Mesenchymal stem cell (in vitro differentiated cells and primary cell): ENCODE measurements around the gene OR11H1. TPM values are rescaled to one million over a fixed set of nuclear protein-coding genes. Genes with fewer than 3 reads are reported as not detected.
"Not testable (repeated sequence)": the region's sequence is repeated elsewhere in the genome, so short reads cannot be mapped to it uniquely, and the experiment has no call there.

Experiments
- DNase-seq: peaks from one replicate; pipeline ENCODE4 v3.0.0-alpha.2; 2013
- H2AFZ ChIP-seq: one replicate; pipeline ENCODE4 v1.6.1; 2013; ENCODE audit warnings: low read depth, mild to moderate bottlenecking, control low read depth, inconsistent platforms, low read length, moderate library complexity
- H2AK5ac ChIP-seq: 2 replicates; pipeline ENCODE4 v1.6.1; 2013; ENCODE audit warnings: low read length, moderate library complexity, mild to moderate bottlenecking, inconsistent platforms; ENCODE audit not compliant: severe bottlenecking
- H2BK120ac ChIP-seq: one replicate; pipeline ENCODE4 v1.6.1; 2013; ENCODE audit warnings: low read depth, mild to moderate bottlenecking, inconsistent platforms, low read length, moderate library complexity
- H2BK12ac ChIP-seq, 2 experiments: one replicate each; pipeline ENCODE4 v1.6.1; 2013; ENCODE audit warnings: inconsistent platforms in 2 of 2, low read length in 2 of 2, mild to moderate bottlenecking in 2 of 2, moderate library complexity in 2 of 2, control low read depth in 1 of 2
- H2BK15ac ChIP-seq: one replicate; pipeline ENCODE4 v1.6.1; 2013; ENCODE audit warnings: mild to moderate bottlenecking, low read depth, inconsistent platforms; ENCODE audit not compliant: poor library complexity, severe bottlenecking
- H2BK5ac ChIP-seq: 2 replicates; pipeline ENCODE4 v1.6.1; 2013; ENCODE audit warnings: low read depth, mild to moderate bottlenecking, low read length, control low read depth, inconsistent platforms; ENCODE audit not compliant: poor library complexity, severe bottlenecking
- H3K14ac ChIP-seq, 2 experiments: one replicate each; pipeline ENCODE4 v1.6.1; 2013; ENCODE audit warnings: inconsistent platforms in 2 of 2, low read length in 2 of 2, control low read depth in 1 of 2, mild to moderate bottlenecking in 1 of 2, moderate library complexity in 1 of 2
- H3K18ac ChIP-seq, 2 experiments: one replicate each; pipeline ENCODE4 v1.6.1; 2013; ENCODE audit warnings: inconsistent platforms in 2 of 2, low read length in 2 of 2, control low read depth in 1 of 2, low read depth in 1 of 2, mild to moderate bottlenecking in 1 of 2
- H3K23ac ChIP-seq, 2 experiments: one replicate each; pipeline ENCODE4 v1.6.1; 2013; ENCODE audit warnings: inconsistent platforms in 2 of 2, low read length in 2 of 2, mild to moderate bottlenecking in 2 of 2, moderate library complexity in 2 of 2, control low read depth in 1 of 2
- H3K27ac ChIP-seq: 2 replicates; pipeline ENCODE4 v1.5.1; 2013; ENCODE audit warnings: mild to moderate bottlenecking, moderate library complexity, low read length, control low read depth, inconsistent platforms; ENCODE audit not compliant: poor library complexity, severe bottlenecking
- H3K27me3 ChIP-seq, 2 experiments: 2 replicates each; pipeline versions ENCODE4 v1.6.1 to v1.7.0; 2013; ENCODE audit warnings: low read length in 2 of 2, mild to moderate bottlenecking in 2 of 2, moderate library complexity in 2 of 2, control low read depth in 1 of 2, inconsistent platforms in 1 of 2; ENCODE audit not compliant: control insufficient read depth in 1 of 2, insufficient read depth in 1 of 2
- H3K36me3 ChIP-seq, 2 experiments: 2 replicates each; pipeline versions ENCODE4 v1.6.1 to v1.7.0; 2013; ENCODE audit warnings: low read length in 2 of 2, control low read depth in 1 of 2, inconsistent platforms in 1 of 2, low read depth in 1 of 2, mild to moderate bottlenecking in 1 of 2; ENCODE audit not compliant: insufficient read depth in 2 of 2, control insufficient read depth in 1 of 2
- H3K4ac ChIP-seq, 2 experiments: one replicate each; pipeline ENCODE4 v1.6.1; 2013; ENCODE audit warnings: inconsistent platforms in 2 of 2, low read length in 2 of 2, mild to moderate bottlenecking in 2 of 2, moderate library complexity in 2 of 2, control low read depth in 1 of 2, low read depth in 1 of 2
- H3K4me1 ChIP-seq: 2 replicates; pipeline ENCODE4 v1.6.1; 2013; ENCODE audit warnings: low read depth, low read length, control low read depth; ENCODE audit not compliant: control insufficient read depth, insufficient read depth
- H3K4me2 ChIP-seq: 2 replicates; pipeline ENCODE4 v1.6.1; 2013; ENCODE audit warnings: low read length, mild to moderate bottlenecking, inconsistent platforms; ENCODE audit not compliant: poor library complexity, severe bottlenecking
- H3K4me3 ChIP-seq, 2 experiments: 2 replicates each; pipeline versions ENCODE4 v1.5.1 to v1.7.0; 2013; ENCODE audit warnings: low read length in 2 of 2, mild to moderate bottlenecking in 2 of 2, control low read depth in 1 of 2, low read depth in 1 of 2; ENCODE audit not compliant: insufficient read depth in 1 of 2
- H3K79me1 ChIP-seq: replicated peaks from 2 replicates; pipeline ENCODE4 v1.6.1; 2013; ENCODE audit warnings: mild to moderate bottlenecking, control low read depth, low read length, inconsistent platforms; ENCODE audit not compliant: poor library complexity, severe bottlenecking
- H3K9ac ChIP-seq: 2 replicates; pipeline ENCODE4 v1.7.0; 2013; ENCODE audit warnings: mild to moderate bottlenecking, low read length, moderate library complexity
- H3K9me3 ChIP-seq: 2 replicates; pipeline ENCODE4 v1.7.0; 2013; ENCODE audit warnings: mild to moderate bottlenecking, low read length; ENCODE audit not compliant: control insufficient read depth
- H4K8ac ChIP-seq: one replicate; pipeline ENCODE4 v1.6.1; 2013; ENCODE audit warnings: inconsistent platforms, mild to moderate bottlenecking, low read length, moderate library complexity
- H4K91ac ChIP-seq: one replicate; pipeline ENCODE4 v1.6.1; 2013; ENCODE audit warnings: mild to moderate bottlenecking, low read length, inconsistent platforms
- WGBS: methylation state at CpG from one replicate; pipeline ENCODE4 v1.1.7; 2013; ENCODE audit warnings: mixed read lengths; 5-methylcytosine and 5-hydroxymethylcytosine counted together
- polyA plus RNA-seq, 2 experiments: library from polyadenylated mRNA; stranded (reverse); fragments of 200-250 nt; gene quantifications; one replicate each; pipeline ENCODE4 v1.2.3, GENCODE V29; 2013

OR11H1 gene, protein sequence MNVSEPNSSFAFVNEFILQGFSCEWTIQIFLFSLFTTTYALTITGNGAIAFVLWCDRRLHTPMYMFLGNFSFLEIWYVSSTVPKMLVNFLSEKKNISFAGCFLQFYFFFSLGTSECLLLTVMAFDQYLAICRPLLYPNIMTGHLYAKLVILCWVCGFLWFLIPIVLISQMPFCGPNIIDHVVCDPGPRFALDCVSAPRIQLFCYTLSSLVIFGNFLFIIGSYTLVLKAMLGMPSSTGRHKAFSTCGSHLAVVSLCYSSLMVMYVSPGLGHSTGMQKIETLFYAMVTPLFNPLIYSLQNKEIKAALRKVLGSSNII
- not detected for polyA plus RNA-seq (2013, experiment 1 of 2)
- not detected for polyA plus RNA-seq (2013, experiment 2 of 2)

DNA sequence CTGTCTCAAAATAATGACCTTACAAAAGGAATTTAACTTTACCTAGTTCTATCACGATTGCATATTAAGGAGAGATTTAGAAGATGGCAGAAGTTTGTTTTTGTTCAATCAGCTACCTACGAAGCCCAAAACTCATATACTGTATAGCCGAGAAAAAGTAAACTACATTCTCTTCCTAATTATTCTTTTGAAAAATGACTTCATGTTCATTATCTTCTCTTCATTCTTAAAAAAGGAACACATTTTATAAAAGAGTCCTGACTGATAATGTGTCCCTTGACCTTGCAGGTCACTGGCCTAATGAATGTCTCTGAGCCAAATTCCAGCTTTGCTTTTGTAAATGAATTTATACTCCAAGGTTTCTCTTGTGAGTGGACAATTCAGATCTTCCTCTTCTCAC is at the start of gene OR11H1:
Gene OR11H1, plus strand, starts transcription at position 301 of the 400 bp plus-strand sequence. Its CDS starts 0 bp downstream, at position 301.
- H3K36me3 ChIP-seq, H3K23ac ChIP-seq, H2AK5ac ChIP-seq, DNase-seq, H3K4me2 ChIP-seq, H4K8ac ChIP-seq, H3K4me1 ChIP-seq, H2BK120ac ChIP-seq, H2BK5ac ChIP-seq, H3K27ac ChIP-seq, H3K4ac ChIP-seq, H3K18ac ChIP-seq, H3K27me3 ChIP-seq, H3K9ac ChIP-seq, H3K79me1 ChIP-seq, H3K9me3 ChIP-seq, H3K14ac ChIP-seq, H2AFZ ChIP-seq, H3K4me3 ChIP-seq, H2BK15ac ChIP-seq, H4K91ac ChIP-seq, H2BK12ac ChIP-seq: not testable (repeated sequence)
- WGBS = no CpG with 5 or more reads among the region's 3 CpGs

DNA sequence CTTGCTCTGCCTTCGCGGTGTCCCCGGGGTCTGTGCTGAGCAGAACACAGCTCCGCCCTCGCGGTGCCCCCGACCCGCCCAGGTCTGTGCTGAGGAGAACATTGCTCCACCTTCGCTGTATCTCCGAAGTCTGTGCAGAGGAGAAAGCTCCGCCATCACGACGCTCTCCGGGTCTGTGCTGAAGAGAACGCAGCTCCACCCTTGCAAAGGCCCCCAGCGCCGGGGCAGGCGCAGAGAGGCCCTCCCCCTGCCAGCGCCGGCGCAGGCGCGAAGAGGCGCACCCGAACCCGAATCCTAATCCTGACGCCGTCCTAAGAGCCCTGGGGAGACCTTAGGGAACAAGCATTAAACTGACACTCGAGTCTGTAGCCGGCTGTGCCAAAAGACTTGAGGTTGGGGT is 18.0 kb upstream of the OR11H1 start:
- not testable (repeated sequence) for H2BK5ac ChIP-seq, H3K79me1 ChIP-seq, H3K9ac ChIP-seq, H2AK5ac ChIP-seq, H2BK120ac ChIP-seq, H4K8ac ChIP-seq, H3K18ac ChIP-seq, H2BK12ac ChIP-seq, H3K14ac ChIP-seq, H3K36me3 ChIP-seq, H3K4me2 ChIP-seq, H3K4ac ChIP-seq, H3K4me3 ChIP-seq, H2AFZ ChIP-seq, H2BK15ac ChIP-seq, H3K27ac ChIP-seq, H3K27me3 ChIP-seq, H3K9me3 ChIP-seq, DNase-seq, H3K4me1 ChIP-seq, H3K23ac ChIP-seq, H4K91ac ChIP-seq
- WGBS = no CpG with 5 or more reads among the region's 30 CpGs

DNA sequence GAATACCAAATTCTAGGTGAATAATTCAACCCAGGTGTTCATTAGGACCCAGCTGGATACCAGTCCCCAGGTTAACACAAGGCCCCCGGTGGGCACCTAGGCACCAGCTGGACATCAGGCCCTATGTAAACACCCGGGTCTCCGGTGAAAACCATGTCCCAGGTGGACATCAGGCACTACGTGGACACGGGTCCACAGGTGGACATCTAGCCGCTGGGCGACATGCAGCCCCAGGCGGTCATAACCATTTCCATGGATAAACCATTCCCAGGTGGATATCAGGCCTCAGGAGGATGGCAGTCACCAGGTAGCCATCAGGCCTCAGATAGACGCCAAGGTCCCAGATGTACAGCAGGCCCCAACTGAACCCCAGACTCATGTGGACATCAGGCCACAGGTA is 12.1 kb upstream of the OR11H1 start:
- H3K4me3 ChIP-seq, H3K4ac ChIP-seq, H2AK5ac ChIP-seq, H3K9me3 ChIP-seq, H4K91ac ChIP-seq, H2BK12ac ChIP-seq, H3K79me1 ChIP-seq, H2AFZ ChIP-seq, H3K4me1 ChIP-seq, H3K23ac ChIP-seq, H3K27me3 ChIP-seq, H4K8ac ChIP-seq, H3K14ac ChIP-seq, H3K4me2 ChIP-seq, H3K27ac ChIP-seq, H3K18ac ChIP-seq, DNase-seq, H3K9ac ChIP-seq, H2BK15ac ChIP-seq, H2BK120ac ChIP-seq, H3K36me3 ChIP-seq, H2BK5ac ChIP-seq: not testable (repeated sequence)
- WGBS = 85% methylated on average over 8 of the region's 9 CpGs

DNA sequence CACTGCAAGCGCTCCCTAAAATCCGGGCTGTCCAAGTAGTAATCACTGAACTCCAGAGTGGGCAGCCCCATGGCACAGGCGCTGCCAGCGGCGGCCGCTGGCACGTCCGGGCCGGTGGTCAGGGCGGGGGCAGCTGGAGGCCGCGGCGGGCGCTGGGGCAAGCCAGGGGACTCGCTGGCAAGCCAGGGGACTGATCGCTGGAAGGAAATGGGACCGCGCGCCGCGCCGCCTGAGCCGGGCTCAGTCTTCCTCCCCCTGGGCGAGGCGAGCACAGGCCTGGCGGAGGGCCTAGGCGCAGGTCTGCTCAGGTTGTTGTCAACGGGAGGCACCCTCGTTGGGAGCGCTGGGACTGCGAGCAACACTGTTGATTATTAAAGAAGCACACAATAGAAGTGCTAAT is 25.8 kb downstream of the OR11H1 start:
- not testable (repeated sequence) for H2BK15ac ChIP-seq, H2BK120ac ChIP-seq, H3K9me3 ChIP-seq, H3K9ac ChIP-seq, H2AFZ ChIP-seq, H4K91ac ChIP-seq, H3K79me1 ChIP-seq, H3K4me1 ChIP-seq, H3K4me3 ChIP-seq, H3K4ac ChIP-seq, H3K14ac ChIP-seq, H2BK12ac ChIP-seq, H3K36me3 ChIP-seq, H3K4me2 ChIP-seq, H4K8ac ChIP-seq, H3K27ac ChIP-seq, H2AK5ac ChIP-seq, DNase-seq, H2BK5ac ChIP-seq, H3K23ac ChIP-seq, H3K18ac ChIP-seq, H3K27me3 ChIP-seq
- WGBS = no CpG with 5 or more reads among the region's 31 CpGs
